OCI-LY7 (cell line): ENCODE results near the gene CORO6. TPM values are rescaled to one million over a fixed set of nuclear protein-coding genes. Genes with fewer than 3 reads are reported as not detected.

Experiments used
- BruUV-seq: library from RNA; stranded (reverse); fragments of 400-500 nt; replicated peaks from 2 replicates; lab custom pipeline; 2021; lab: Mats Ljungman, UMichigan
- CTCF ChIA-PET: fragments of 300-600 bp; sonication (Branson Sonifier 250); formaldehyde crosslinking; loops from one replicate; lab custom pipeline; 2022; ENCODE audit warnings: antibody characterized with exemption; ENCODE audit not compliant: unreplicated experiment; lab: Charles Lee
- POLR2A ChIA-PET: fragments of 300-600 bp; sonication (Branson Sonifier 250); formaldehyde crosslinking; loops from one replicate; lab custom pipeline; 2022; ENCODE audit warnings: antibody characterized with exemption; lab: Charles Lee
- DNase-seq: peaks from one replicate; pipeline ENCODE4 v3.0.0-alpha.2; 2015; ENCODE audit warnings: low spot score
- H2AFZ ChIP-seq: fragments of 200-600 bp; sonication (generic), shearing (Covaris generic); 2 replicates; pipeline ENCODE4 v1.6.1; 2014; ENCODE audit warnings: mild to moderate bottlenecking, antibody characterized with exemption, low read length, moderate library complexity
- H3K27ac ChIP-seq: fragments of 200-600 bp; sonication (generic); 2 replicates; pipeline ENCODE4 v1.5.1; 2014; ENCODE audit warnings: mixed run types, low read depth, mild to moderate bottlenecking, moderate library complexity, low read length, inconsistent platforms; ENCODE audit not compliant: poor library complexity, severe bottlenecking
- H3K36me3 ChIP-seq: fragments of 200-600 bp; sonication (generic); 2 replicates; pipeline ENCODE4 v1.6.1; 2014; ENCODE audit warnings: mild to moderate bottlenecking, antibody characterized with exemption, low read length, moderate library complexity, mixed read lengths; ENCODE audit not compliant: insufficient read depth
- H3K4me1 ChIP-seq: fragments of 200-600 bp; sonication (generic); 2 replicates; pipeline ENCODE4 v1.5.1; 2014; ENCODE audit warnings: mild to moderate bottlenecking, low read length; ENCODE audit not compliant: insufficient read depth, poor library complexity, severe bottlenecking
- H3K4me2 ChIP-seq: fragments of 200-600 bp; sonication (generic); 2 replicates; pipeline ENCODE4 v1.6.1; 2014; ENCODE audit warnings: mild to moderate bottlenecking, low read length
- H3K4me3 ChIP-seq: fragments of 200-600 bp; sonication (generic); 2 replicates; pipeline ENCODE4 v1.5.1; 2014; ENCODE audit warnings: mild to moderate bottlenecking, low read depth, low read length; ENCODE audit not compliant: poor library complexity, severe bottlenecking
- H3K79me2 ChIP-seq: fragments of 200-600 bp; sonication (generic); 2 replicates; pipeline ENCODE4 v1.6.1; 2016; ENCODE audit warnings: low read depth, mild to moderate bottlenecking, low read length, moderate library complexity, mixed read lengths; ENCODE audit not compliant: insufficient read depth
- H3K9me2 ChIP-seq: fragments of 200-600 bp; sonication (generic); 2 replicates; pipeline ENCODE4 v1.6.1; 2016; ENCODE audit warnings: mild to moderate bottlenecking, low read length, mixed read lengths; ENCODE audit not compliant: insufficient read depth
- H3K9me3 ChIP-seq: fragments of 200-600 bp; sonication (generic); 2 replicates; pipeline ENCODE4 v1.6.1; 2014; ENCODE audit warnings: mild to moderate bottlenecking, mixed run types, low read length, mixed read lengths
- H4K20me1 ChIP-seq: fragments of 200-600 bp; sonication (generic); 2 replicates; pipeline ENCODE4 v1.6.1; 2014; ENCODE audit warnings: mild to moderate bottlenecking, antibody characterized with exemption, low read length, moderate library complexity, mixed read lengths; ENCODE audit not compliant: insufficient read depth
- EZH2phosphoT487 ChIP-seq: fragments of 200-600 bp; sonication (generic); IDR thresholded peaks from 2 replicates; pipeline ENCODE4 v1.6.1; 2018; ENCODE audit warnings: low read depth, borderline replicate concordance, mild to moderate bottlenecking, mixed run types, antibody characterized with exemption, low read length, moderate library complexity, mixed read lengths
- intact Hi-C: fragments of 100-400 bp; cut with micrococcal nuclease; formaldehyde crosslinking; loops from one replicate; pipeline ENCODE4 v1.10.0; 2022; ENCODE audit not compliant: unreplicated experiment
- total RNA-seq, 2 experiments: library from RNA; depleted of rRNA in 1 of 2; stranded (reverse); fragments of >200 nt in 1 of 2; shearing (Covaris generic) in 1 of 2; gene quantifications; 2 replicates each; pipeline ENCODE4 v1.2.3, GENCODE V29; 2014 to 2022
- TF ChIP-seq, protein P1 (sequence below): fragments of 200-600 bp; sonication (generic); conservative IDR thresholded peaks from 2 replicates; pipeline ENCODE4 v1.5.1; 2014; ENCODE audit warnings: mild to moderate bottlenecking, antibody characterized with exemption, low read length, moderate library complexity, mixed read lengths

Gene CORO6
- total RNA-seq, 2 experiments from 2014 or later = 5.9 to 6.2 TPM

DNA sequence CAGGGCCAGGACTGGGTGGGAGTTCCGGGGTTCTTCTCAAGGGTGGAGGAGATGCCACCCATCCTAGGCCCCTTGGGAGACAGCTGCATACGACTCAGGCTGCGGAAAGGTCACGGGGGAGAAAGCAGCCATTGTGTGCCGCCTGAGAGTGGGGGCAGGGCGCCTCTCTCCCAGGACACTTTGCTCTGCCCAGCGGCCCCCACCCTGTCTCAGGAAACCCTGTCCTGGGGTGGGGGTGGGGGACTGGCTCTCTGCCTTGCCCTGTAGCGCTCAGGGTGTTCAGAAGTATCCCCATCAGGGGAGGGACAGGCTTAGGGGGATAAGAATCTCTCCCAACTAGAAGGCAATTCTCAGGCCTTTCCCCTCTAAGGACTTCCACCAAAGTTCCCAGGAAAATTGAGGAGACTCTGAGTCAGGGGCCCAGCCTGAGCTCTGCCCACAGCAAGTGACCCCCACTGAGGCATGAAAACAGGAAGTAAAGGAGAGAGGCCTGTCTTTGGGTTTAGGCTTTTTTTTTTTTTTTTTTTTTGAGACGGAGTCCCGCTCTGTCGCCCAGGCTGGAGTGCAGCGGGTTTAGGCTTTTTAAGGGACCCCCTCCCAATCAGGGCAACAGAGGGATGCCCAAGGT lies 38.1 kb downstream of the CORO6 start:
- Histone ChIP-seq H3K27ac (peak overlapping the region; percentile 50), H3K9me3 (no peaks in the 10 kb centered on the region), H4K20me1 (peaks cover 5% of the 10 kb centered on the region; the same call in 1 of the 2 replicates), H3K36me3 (peaks cover 31% of the 10 kb centered on the region), H3K4me1 (peaks cover 53% of the 10 kb centered on the region), H3K79me2 (peaks cover 46% of the 10 kb centered on the region), H3K4me3 (peak overlapping the region; percentile 36), H3K4me2 (peak overlapping the region; percentile 58), H3K9me2 (no peaks in the 10 kb centered on the region), H2AFZ (no peak overlapping the region)
- POLR2A ChIA-PET = interaction anchor here (0.7 kb wide), 1 partner anchor 16 kb away, joined by 3 read pairs; no protein-coding TSS in a partner anchor
- intact Hi-C loops = loop anchor here (5.0 kb wide), 1 partner anchor 33 kb away; no protein-coding TSS in a partner anchor
- TF ChIP-seq, protein P1, sequence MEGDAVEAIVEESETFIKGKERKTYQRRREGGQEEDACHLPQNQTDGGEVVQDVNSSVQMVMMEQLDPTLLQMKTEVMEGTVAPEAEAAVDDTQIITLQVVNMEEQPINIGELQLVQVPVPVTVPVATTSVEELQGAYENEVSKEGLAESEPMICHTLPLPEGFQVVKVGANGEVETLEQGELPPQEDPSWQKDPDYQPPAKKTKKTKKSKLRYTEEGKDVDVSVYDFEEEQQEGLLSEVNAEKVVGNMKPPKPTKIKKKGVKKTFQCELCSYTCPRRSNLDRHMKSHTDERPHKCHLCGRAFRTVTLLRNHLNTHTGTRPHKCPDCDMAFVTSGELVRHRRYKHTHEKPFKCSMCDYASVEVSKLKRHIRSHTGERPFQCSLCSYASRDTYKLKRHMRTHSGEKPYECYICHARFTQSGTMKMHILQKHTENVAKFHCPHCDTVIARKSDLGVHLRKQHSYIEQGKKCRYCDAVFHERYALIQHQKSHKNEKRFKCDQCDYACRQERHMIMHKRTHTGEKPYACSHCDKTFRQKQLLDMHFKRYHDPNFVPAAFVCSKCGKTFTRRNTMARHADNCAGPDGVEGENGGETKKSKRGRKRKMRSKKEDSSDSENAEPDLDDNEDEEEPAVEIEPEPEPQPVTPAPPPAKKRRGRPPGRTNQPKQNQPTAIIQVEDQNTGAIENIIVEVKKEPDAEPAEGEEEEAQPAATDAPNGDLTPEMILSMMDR = no peak
- TF ChIP-seq EZH2phosphoT487 = no peak
- CTCF ChIA-PET = interaction anchor here (0.6 kb wide), 1 partner anchor 14 kb away, joined by 3 read pairs; no protein-coding TSS in a partner anchor
- no TSS peak for BruUV-seq
- peak; percentile 45 for DNase-seq

DNA sequence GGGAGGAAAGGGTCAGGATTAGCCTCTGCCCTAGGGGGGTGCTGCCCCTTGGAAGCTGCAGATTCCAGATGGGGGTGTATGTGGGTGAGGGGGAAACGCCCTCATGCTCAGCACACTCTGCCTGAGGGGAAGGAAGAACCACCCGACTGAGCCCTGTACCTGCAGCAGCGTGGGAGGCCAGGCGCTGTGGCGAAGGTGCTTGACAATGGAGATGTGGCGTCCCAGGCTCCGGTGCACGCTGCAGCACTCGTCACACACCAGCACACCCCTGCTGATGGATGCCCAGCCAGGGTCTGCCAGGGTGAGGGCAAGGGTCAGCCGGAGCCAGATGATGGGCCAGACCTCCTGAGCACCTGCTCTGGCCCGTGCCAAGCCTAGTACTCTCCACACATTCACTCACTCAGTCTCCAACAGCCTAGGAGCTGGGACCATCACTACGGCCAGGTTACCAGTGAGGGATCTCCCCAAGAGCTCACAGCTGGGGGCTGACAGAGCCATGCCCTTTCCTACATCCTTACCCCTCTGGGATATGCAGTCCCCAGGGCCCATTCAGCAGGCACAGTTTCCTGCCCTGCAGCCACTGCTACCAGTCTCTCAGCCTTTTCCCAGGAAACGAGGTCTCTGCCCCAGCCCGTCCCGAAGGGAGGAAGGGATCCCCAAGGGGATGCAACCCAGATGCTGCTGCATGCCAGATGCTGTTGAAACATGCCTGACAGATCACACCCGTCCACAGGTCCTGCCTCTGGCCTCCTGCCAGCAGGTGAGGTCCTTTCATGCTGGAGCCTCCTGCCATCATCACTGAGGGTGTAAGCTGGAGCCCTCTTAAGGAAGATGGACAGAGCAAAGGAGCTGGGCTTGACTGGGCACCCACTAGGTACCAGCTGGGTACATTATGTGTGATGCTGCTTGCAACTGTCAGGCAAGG lies 39.1 kb downstream of the CORO6 start:
- Histone ChIP-seq H3K79me2 (peaks cover 43% of the 10 kb centered on the region), H4K20me1 (peaks cover 5% of the 10 kb centered on the region; the same call in 1 of the 2 replicates), H3K4me2 (peak overlapping the region; percentile 58; the same call in 1 of the 2 replicates), H3K9me2 (no peaks in the 10 kb centered on the region), H3K9me3 (no peaks in the 10 kb centered on the region), H3K36me3 (peaks cover 38% of the 10 kb centered on the region), H2AFZ (no peak overlapping the region), H3K27ac (peak overlapping the region; percentile 50), H3K4me1 (peaks cover 53% of the 10 kb centered on the region), H3K4me3 (no peak overlapping the region)
- TF ChIP-seq, protein P1 = no peak
- TF ChIP-seq EZH2phosphoT487 = no peak
- no TSS peak for BruUV-seq
- CTCF ChIA-PET = interaction anchor here (0.5 to 0.7 kb wide), 3 partner anchors 10 to 13 kb away, joined by 3 to 6 read pairs (median 3); no protein-coding TSS in a partner anchor
- no peak for DNase-seq
- POLR2A ChIA-PET = interaction anchor here (1.0 kb wide), 1 partner anchor 8 kb away, joined by 3 read pairs; no protein-coding TSS in a partner anchor
- intact Hi-C loops = loop anchor here (5.0 kb wide), 1 partner anchor 34 kb away; no protein-coding TSS in a partner anchor
